ENCODE data around the gene ZBTB42. TPM values are rescaled to one million over a fixed set of nuclear protein-coding genes. Genes with fewer than 3 reads are reported as not detected.
A peak's percentile ranks its signal among the peaks of the same experiment; 100 is the strongest.

The ZBTB42 gene
- total and polyA plus RNA-seq, 2 of the 13 experiments (the other 11 are each of a cell fraction or from before 2014, with no cell fraction given): 2.8 to 4.2 TPM

- no peak for TF ChIP-seq ZNF503 (CRISPR knock-in tag; IDR thresholded peaks at IDR 0.05)
- TF ChIP-seq CSRNP2 (CRISPR knock-in tag; conservative IDR thresholded peaks at IDR 0.05; ENCODE audit: low read depth): no peak
- no peak for TF ChIP-seq JARID2 (CRISPR knock-in tag; IDR thresholded peaks at IDR 0.05; ENCODE audit: insufficient replicate concordance)
- TF ChIP-seq ZBED4 (CRISPR knock-in tag; IDR thresholded peaks at IDR 0.05; ENCODE audit: borderline replicate concordance): no peak
- TF ChIP-seq ZNF574 (CRISPR knock-in tag; IDR thresholded peaks at IDR 0.05): peak; percentile 71
- no peak for TF ChIP-seq MLLT10 (CRISPR knock-in tag; IDR thresholded peaks at IDR 0.05)
- peak in 1 of 2 experiments; percentile 76; a peak in 1 of 4 replicates for TF ChIP-seq REST (IDR thresholded peaks at IDR 0.05; ENCODE audit: borderline replicate concordance in 1 of 2, low read depth in 1 of 2, low read length in 2 of 2)
- no peak for TF ChIP-seq ZFP91 (CRISPR knock-in tag; IDR thresholded peaks at IDR 0.05; ENCODE audit: borderline replicate concordance)
- TF ChIP-seq ZNF589 (CRISPR knock-in tag; conservative IDR thresholded peaks at IDR 0.05): no peak
- TF ChIP-seq CREM (IDR thresholded peaks at IDR 0.05): peak; percentile 66; the same call in 1 of the 2 replicates
- TF ChIP-seq CREM (CRISPR knock-in tag; IDR thresholded peaks at IDR 0.05): no peak
Measured at GRCh38 chr14:104766863-104767633, 33.9 kb upstream of the ZBTB42 start (continued).

All from HepG2 (cell line).